GM23338 (cell line): ENCODE results near the gene STPG4. TPM values are rescaled to one million over a fixed set of nuclear protein-coding genes. Genes with fewer than 3 reads are reported as not detected.

Source experiments
- ATAC-seq: fragments of 200-7000 bp; cut with Tn5 transposase; 3 replicates; pipeline ENCODE4 v1.9.1; 2020
- DNase-seq: peaks from one replicate; pipeline ENCODE4 v3.0.0-alpha.2; 2015; ENCODE audit warnings: low spot score
- H2AFZ ChIP-seq: fragments of 200-600 bp; sonication (generic); 2 replicates; pipeline ENCODE4 v1.8.0; 2016; ENCODE audit warnings: antibody characterized with exemption, mild to moderate bottlenecking, moderate library complexity
- H3F3A ChIP-seq: fragments of 200-600 bp; sonication (generic); replicated peaks from 2 replicates; pipeline ENCODE4 v1.8.0; 2017; ENCODE audit warnings: antibody characterized with exemption, mixed run types, low read depth
- H3K27ac ChIP-seq: fragments of 200-600 bp; sonication (generic); 2 replicates; pipeline ENCODE4 v1.6.1; 2016; ENCODE audit warnings: low read depth
- H3K27me3 ChIP-seq: fragments of 200-600 bp; sonication (generic); 2 replicates; pipeline ENCODE4 v1.8.0; 2016; ENCODE audit warnings: mild to moderate bottlenecking, mixed run types, moderate library complexity; ENCODE audit not compliant: insufficient read depth
- H3K36me3 ChIP-seq: fragments of 200-600 bp; sonication (generic); 2 replicates; pipeline ENCODE4 v1.8.0; 2016; ENCODE audit warnings: mild to moderate bottlenecking; ENCODE audit not compliant: insufficient read depth
- H3K4me1 ChIP-seq: fragments of 200-600 bp; sonication (generic); 2 replicates; pipeline ENCODE4 v1.8.0; 2016; ENCODE audit warnings: mild to moderate bottlenecking, moderate library complexity; ENCODE audit not compliant: insufficient read depth
- H3K4me2 ChIP-seq: fragments of 200-600 bp; sonication (generic); 2 replicates; pipeline ENCODE4 v1.7.1; 2017; ENCODE audit warnings: mixed run types
- H3K4me3 ChIP-seq: fragments of 200-600 bp; sonication (generic); 2 replicates; pipeline ENCODE4 v1.6.1; 2016; ENCODE audit warnings: mixed run types
- H3K79me2 ChIP-seq: fragments of 200-600 bp; sonication (generic); replicated peaks from 2 replicates; pipeline ENCODE4 v1.8.0; 2017; ENCODE audit warnings: mild to moderate bottlenecking; ENCODE audit not compliant: insufficient read depth
- H3K9me2 ChIP-seq: fragments of 200-600 bp; sonication (generic); 2 replicates; pipeline ENCODE4 v1.8.0; 2017; ENCODE audit not compliant: insufficient read depth
- H4K20me1 ChIP-seq: fragments of 200-600 bp; sonication (generic); replicated peaks from 2 replicates; pipeline ENCODE4 v1.8.0; 2017; ENCODE audit warnings: mild to moderate bottlenecking; ENCODE audit not compliant: insufficient read depth
- H3K27ac Mint-ChIP-seq: 2 replicates; pipeline ENCODE4 v1.8.0; 2020; ENCODE audit warnings: inconsistent platforms, mild to moderate bottlenecking, moderate library complexity, mixed read lengths
- H3K27me3 Mint-ChIP-seq: 3 replicates; pipeline ENCODE4 v1.8.0; 2022; ENCODE audit warnings: low read depth, mild to moderate bottlenecking, moderate library complexity, mixed read lengths, inconsistent platforms; ENCODE audit not compliant: insufficient read depth, poor library complexity
- H3K36me3 Mint-ChIP-seq: 3 replicates; pipeline ENCODE4 v1.8.0; 2021; ENCODE audit warnings: low read depth, mild to moderate bottlenecking, inconsistent platforms, moderate library complexity, mixed read lengths
- H3K4me1 Mint-ChIP-seq: 3 replicates; pipeline ENCODE4 v1.8.0; 2020; ENCODE audit warnings: mild to moderate bottlenecking, inconsistent platforms, mixed read lengths
- H3K4me3 Mint-ChIP-seq: 3 replicates; pipeline ENCODE4 v1.8.0; 2021; ENCODE audit warnings: moderate library complexity, mild to moderate bottlenecking, inconsistent platforms, mixed read lengths
- H3K9me3 Mint-ChIP-seq: 3 replicates; pipeline ENCODE4 v1.8.0; 2020; ENCODE audit warnings: moderate library complexity, mild to moderate bottlenecking, inconsistent platforms, mixed read lengths
- CTCF ChIP-seq, 2 experiments: fragments of 200-600 bp in 1 of 2; sonication (generic) in 1 of 2; conservative IDR thresholded peaks; 2 replicates each; pipeline versions ENCODE4 v1.5.1 to v1.6.1; 2016 to 2017; ENCODE audit warnings: antibody characterized with exemption in 2 of 2, low read depth in 2 of 2, mild to moderate bottlenecking in 2 of 2, moderate library complexity in 1 of 2
- EZH2 ChIP-seq: fragments of 200-600 bp; sonication (generic); IDR thresholded peaks from one replicate; pipeline ENCODE4 v1.8.0; 2017; ENCODE audit warnings: antibody characterized with exemption, mild to moderate bottlenecking, low read depth; ENCODE audit not compliant: unreplicated experiment
- ZNF331 ChIP-seq: fragments of 250-450 bp; sonication (Bioruptor Pico); IDR thresholded peaks from 2 replicates; pipeline ENCODE4 v1.5.0; 2020; ENCODE audit warnings: low read depth, mild to moderate bottlenecking, moderate library complexity
- polyA plus RNA-seq: library from polyadenylated mRNA; unstranded; fragments of >200 nt; fragmentation: Nextera tagmentation; extraction: Ambion mirVana; gene quantifications from 2 replicates; pipeline ENCODE4 v1.2.1, GENCODE V29; 2016
- total RNA-seq: library from RNA; depleted of rRNA; stranded (reverse); fragments of >200 nt; shearing (Covaris generic); gene quantifications from 2 replicates; pipeline ENCODE4 v1.2.3, GENCODE V29; 2014
- TF ChIP-seq, protein P1 (sequence below): IDR thresholded peaks from 2 replicates; pipeline ENCODE4 v1.6.1; 2016; ENCODE audit warnings: antibody characterized with exemption
- TF ChIP-seq, protein P2 (sequence below): fragments of 250-450 bp; sonication (Bioruptor Pico); IDR thresholded peaks from 2 replicates; pipeline ENCODE4 v1.5.0; 2020; ENCODE audit warnings: mild to moderate bottlenecking, moderate library complexity
- TF ChIP-seq, protein P3 (sequence below): IDR thresholded peaks from one replicate; pipeline ENCODE4 v1.6.1; 2018; ENCODE audit warnings: antibody characterized with exemption; ENCODE audit not compliant: unreplicated experiment

The STPG4 gene
- total and polyA plus RNA-seq, 2 experiments from 2014 or later = 0.28 TPM; not detected in 1

DNA sequence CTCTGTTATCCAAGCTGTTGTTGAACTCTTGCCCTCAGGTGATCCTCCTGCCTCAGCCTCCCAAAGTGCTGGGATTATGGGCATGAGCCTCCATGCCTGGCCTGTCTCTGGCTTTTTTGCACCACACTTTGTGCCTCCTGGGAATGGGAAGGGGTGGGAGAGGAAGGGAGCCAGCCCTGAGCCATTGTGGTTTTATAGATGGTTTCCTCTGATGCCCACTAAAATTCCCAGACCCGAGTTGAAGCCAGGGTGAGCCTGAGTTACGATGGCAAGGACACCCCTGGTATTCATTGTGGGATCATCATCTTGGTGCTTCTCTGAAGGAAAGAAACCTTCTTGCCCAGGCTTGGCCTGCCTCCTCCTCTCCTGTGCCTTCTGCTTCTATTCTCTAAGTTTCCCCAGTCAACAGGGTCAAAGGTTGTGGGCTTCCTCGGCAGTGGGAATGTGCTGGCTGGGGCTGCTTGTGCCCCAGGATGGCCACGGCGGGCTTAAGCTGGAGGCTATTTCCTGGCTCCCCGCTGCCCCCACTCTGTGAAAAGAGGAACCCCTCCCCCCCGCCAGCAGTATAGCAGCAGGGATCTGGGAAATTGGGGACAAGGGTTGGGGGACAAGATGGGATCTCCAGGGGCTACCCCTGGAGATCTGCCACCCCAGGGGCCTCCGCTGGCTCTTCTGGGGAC, 106.2 kb downstream of the STPG4 start:
- Histone ChIP-seq H3K9me2 (no peaks in the 10 kb centered on the region), H3K27ac (no peak overlapping the region), H2AFZ (no peak overlapping the region), H3K4me1 (no peaks in the 10 kb centered on the region), H3K4me2 (no peak overlapping the region), H3K36me3 (no peaks in the 10 kb centered on the region), H3K4me3 (no peak overlapping the region), H3K79me2 (no peaks in the 10 kb centered on the region), H4K20me1 (no peaks in the 10 kb centered on the region), H3K27me3 (no peaks in the 10 kb centered on the region), H3F3A (no peaks in the 10 kb centered on the region)
- DNase-seq (peak; percentile 57), ATAC-seq (peak; percentile 81)
- H3K36me3 Mint-ChIP-seq = peaks cover 7% of the 10 kb centered on the region; the same call in 2 of the 3 replicates
- TF ChIP-seq CTCF (conservative IDR thresholded peaks at IDR 0.05; ENCODE audit: low read depth in 2 of 2) (peak; percentile 10 to 39; a peak in 2 of 4 replicates), ZNF331 (CRISPR knock-in tag) (no peak)
- H3K4me3 Mint-ChIP-seq = no peak overlapping the region
- no peak overlapping the region for H3K27ac Mint-ChIP-seq
- H3K4me1 Mint-ChIP-seq = peaks cover 12% of the 10 kb centered on the region
- no peaks in the 10 kb centered on the region for H3K9me3 Mint-ChIP-seq
- peaks cover 8% of the 10 kb centered on the region for H3K27me3 Mint-ChIP-seq

DNA sequence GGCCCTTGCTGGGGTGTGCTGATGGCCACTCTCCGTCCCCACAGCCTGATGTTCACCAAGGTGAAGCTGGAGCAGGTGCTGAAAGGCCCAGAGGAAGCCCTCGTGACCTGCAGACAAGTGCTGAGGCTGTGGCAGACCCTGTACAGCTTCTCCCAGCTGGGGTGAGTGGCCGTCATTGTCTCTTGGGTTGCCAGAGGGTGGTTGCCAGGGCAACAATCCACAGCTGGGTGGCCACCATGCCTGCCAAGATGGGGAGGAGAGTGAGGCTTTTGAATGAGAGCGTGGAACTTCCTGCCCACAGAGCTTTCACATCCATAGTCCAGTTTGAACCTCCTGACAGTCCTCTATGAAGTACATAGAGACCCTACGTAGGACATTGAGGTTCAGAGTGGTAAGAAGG, 108.8 kb downstream of the STPG4 start:
- Histone ChIP-seq H3K36me3 (no peaks in the 10 kb centered on the region), H3F3A (no peaks in the 10 kb centered on the region), H3K27me3 (no peaks in the 10 kb centered on the region), H3K4me2 (no peak overlapping the region), H3K4me1 (peaks cover 19% of the 10 kb centered on the region), H3K4me3 (no peak overlapping the region), H3K79me2 (no peaks in the 10 kb centered on the region), H3K27ac (no peak overlapping the region), H3K9me2 (no peaks in the 10 kb centered on the region), H4K20me1 (no peaks in the 10 kb centered on the region), H2AFZ (no peak overlapping the region)
- peaks cover 15% of the 10 kb centered on the region for H3K27me3 Mint-ChIP-seq
- H3K36me3 Mint-ChIP-seq = peaks cover 7% of the 10 kb centered on the region; the same call in 2 of the 3 replicates
- no peak overlapping the region for H3K4me3 Mint-ChIP-seq
- DNase-seq = no peak
- H3K4me1 Mint-ChIP-seq = peaks cover 32% of the 10 kb centered on the region
- no peak for ATAC-seq
- H3K9me3 Mint-ChIP-seq = no peaks in the 10 kb centered on the region
- H3K27ac Mint-ChIP-seq = no peak overlapping the region
- no peak for TF ChIP-seq EZH2
- TF ChIP-seq, protein P1, sequence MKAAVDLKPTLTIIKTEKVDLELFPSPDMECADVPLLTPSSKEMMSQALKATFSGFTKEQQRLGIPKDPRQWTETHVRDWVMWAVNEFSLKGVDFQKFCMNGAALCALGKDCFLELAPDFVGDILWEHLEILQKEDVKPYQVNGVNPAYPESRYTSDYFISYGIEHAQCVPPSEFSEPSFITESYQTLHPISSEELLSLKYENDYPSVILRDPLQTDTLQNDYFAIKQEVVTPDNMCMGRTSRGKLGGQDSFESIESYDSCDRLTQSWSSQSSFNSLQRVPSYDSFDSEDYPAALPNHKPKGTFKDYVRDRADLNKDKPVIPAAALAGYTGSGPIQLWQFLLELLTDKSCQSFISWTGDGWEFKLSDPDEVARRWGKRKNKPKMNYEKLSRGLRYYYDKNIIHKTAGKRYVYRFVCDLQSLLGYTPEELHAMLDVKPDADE = no peak
- TF ChIP-seq, protein P2, sequence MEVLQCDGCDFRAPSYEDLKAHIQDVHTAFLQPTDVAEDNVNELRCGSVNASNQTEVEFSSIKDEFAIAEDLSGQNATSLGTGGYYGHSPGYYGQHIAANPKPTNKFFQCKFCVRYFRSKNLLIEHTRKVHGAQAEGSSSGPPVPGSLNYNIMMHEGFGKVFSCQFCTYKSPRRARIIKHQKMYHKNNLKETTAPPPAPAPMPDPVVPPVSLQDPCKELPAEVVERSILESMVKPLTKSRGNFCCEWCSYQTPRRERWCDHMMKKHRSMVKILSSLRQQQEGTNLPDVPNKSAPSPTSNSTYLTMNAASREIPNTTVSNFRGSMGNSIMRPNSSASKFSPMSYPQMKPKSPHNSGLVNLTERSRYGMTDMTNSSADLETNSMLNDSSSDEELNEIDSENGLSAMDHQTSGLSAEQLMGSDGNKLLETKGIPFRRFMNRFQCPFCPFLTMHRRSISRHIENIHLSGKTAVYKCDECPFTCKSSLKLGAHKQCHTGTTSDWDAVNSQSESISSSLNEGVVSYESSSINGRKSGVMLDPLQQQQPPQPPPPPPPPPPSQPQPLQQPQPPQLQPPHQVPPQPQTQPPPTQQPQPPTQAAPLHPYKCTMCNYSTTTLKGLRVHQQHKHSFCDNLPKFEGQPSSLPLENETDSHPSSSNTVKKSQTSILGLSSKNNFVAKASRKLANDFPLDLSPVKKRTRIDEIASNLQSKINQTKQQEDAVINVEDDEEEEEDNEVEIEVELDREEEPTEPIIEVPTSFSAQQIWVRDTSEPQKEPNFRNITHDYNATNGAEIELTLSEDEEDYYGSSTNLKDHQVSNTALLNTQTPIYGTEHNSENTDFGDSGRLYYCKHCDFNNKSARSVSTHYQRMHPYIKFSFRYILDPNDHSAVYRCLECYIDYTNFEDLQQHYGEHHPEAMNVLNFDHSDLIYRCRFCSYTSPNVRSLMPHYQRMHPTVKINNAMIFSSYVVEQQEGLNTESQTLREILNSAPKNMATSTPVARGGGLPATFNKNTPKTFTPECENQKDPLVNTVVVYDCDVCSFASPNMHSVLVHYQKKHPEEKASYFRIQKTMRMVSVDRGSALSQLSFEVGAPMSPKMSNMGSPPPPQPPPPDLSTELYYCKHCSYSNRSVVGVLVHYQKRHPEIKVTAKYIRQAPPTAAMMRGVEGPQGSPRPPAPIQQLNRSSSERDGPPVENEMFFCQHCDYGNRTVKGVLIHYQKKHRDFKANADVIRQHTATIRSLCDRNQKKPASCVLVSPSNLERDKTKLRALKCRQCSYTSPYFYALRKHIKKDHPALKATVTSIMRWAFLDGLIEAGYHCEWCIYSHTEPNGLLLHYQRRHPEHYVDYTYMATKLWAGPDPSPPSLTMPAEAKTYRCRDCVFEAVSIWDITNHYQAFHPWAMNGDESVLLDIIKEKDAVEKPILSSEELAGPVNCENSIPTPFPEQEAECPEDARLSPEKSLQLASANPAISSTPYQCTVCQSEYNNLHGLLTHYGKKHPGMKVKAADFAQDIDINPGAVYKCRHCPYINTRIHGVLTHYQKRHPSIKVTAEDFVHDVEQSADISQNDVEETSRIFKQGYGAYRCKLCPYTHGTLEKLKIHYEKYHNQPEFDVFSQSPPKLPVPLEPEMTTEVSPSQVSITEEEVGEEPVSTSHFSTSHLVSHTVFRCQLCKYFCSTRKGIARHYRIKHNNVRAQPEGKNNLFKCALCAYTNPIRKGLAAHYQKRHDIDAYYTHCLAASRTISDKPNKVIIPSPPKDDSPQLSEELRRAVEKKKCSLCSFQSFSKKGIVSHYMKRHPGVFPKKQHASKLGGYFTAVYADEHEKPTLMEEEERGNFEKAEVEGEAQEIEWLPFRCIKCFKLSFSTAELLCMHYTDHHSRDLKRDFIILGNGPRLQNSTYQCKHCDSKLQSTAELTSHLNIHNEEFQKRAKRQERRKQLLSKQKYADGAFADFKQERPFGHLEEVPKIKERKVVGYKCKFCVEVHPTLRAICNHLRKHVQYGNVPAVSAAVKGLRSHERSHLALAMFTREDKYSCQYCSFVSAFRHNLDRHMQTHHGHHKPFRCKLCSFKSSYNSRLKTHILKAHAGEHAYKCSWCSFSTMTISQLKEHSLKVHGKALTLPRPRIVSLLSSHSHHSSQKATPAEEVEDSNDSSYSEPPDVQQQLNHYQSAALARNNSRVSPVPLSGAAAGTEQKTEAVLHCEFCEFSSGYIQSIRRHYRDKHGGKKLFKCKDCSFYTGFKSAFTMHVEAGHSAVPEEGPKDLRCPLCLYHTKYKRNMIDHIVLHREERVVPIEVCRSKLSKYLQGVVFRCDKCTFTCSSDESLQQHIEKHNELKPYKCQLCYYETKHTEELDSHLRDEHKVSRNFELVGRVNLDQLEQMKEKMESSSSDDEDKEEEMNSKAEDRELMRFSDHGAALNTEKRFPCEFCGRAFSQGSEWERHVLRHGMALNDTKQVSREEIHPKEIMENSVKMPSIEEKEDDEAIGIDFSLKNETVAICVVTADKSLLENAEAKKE (CRISPR knock-in tag) = no peak
- TF ChIP-seq, protein P3, sequence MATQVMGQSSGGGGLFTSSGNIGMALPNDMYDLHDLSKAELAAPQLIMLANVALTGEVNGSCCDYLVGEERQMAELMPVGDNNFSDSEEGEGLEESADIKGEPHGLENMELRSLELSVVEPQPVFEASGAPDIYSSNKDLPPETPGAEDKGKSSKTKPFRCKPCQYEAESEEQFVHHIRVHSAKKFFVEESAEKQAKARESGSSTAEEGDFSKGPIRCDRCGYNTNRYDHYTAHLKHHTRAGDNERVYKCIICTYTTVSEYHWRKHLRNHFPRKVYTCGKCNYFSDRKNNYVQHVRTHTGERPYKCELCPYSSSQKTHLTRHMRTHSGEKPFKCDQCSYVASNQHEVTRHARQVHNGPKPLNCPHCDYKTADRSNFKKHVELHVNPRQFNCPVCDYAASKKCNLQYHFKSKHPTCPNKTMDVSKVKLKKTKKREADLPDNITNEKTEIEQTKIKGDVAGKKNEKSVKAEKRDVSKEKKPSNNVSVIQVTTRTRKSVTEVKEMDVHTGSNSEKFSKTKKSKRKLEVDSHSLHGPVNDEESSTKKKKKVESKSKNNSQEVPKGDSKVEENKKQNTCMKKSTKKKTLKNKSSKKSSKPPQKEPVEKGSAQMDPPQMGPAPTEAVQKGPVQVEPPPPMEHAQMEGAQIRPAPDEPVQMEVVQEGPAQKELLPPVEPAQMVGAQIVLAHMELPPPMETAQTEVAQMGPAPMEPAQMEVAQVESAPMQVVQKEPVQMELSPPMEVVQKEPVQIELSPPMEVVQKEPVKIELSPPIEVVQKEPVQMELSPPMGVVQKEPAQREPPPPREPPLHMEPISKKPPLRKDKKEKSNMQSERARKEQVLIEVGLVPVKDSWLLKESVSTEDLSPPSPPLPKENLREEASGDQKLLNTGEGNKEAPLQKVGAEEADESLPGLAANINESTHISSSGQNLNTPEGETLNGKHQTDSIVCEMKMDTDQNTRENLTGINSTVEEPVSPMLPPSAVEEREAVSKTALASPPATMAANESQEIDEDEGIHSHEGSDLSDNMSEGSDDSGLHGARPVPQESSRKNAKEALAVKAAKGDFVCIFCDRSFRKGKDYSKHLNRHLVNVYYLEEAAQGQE = no peak
